Uterus (tissue), 2 donors: ENCODE results near the gene MYO15A.

Experiments
- POLR2A ChIP-seq, 2 donors: fragments of 450-650 bp; IDR thresholded peaks; one replicate each; pipeline ENCODE4 v1.6.1; 2016; ENCODE audit warnings: antibody characterized with exemption in 2 of 2, mild to moderate bottlenecking in 1 of 2, moderate library complexity in 1 of 2
- TF ChIP-seq, protein P1 (sequence below), 4 experiments: fragments of 200-600 bp in 2 of 4; fragments of 450-650 bp in 2 of 4; sonication (generic) in 2 of 4; IDR thresholded peaks; one replicate each; pipeline ENCODE4 v1.5.1; 2016 to 2019; ENCODE audit warnings: antibody characterized with exemption in 4 of 4, mild to moderate bottlenecking in 2 of 4, moderate library complexity in 1 of 4

DNA sequence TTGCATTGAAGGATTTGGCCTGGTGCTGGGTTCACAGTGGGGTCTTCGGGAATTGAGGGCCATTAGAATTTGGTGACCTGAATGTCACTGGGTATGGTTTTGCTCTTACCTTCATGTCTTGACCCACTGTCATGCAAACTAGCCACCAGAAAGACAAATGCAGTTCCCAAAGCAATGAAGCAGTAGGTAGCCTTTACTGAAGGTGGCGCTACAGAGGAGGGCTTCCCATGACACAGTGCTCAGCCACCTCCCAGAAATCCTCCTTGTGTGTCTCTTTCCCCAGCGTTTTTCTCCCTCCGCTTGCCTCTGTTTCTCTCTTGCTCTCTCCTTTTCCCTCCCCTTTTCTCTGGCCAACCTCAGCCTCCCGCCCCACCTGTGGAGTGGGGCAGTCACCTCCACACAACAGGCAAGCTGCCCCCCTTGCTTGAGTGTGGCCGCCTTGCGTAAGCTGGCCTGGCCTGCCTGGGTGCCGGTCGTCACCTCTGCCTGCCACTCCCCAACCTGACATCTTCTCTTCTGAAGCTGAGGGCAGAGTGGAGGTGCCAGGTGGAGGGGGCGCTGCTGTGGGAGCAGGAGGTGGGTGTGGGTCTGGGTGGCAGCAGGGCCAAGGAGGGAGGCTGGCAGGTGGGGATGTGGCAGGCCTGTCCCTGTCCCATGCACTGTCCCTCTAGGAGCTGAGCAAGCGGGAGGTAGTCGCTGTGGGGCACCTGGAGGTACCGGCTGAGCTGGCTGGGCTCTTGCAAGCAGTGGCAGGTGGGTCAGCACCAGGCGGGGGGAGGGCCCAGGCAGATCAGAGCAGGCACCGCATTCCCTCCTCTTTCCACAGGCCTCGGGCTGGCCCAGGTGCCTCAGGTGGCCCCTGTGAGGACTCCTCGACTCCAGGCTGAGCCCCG lies 34.7 kb downstream of the MYO15A start:
- TF ChIP-seq, protein P1, sequence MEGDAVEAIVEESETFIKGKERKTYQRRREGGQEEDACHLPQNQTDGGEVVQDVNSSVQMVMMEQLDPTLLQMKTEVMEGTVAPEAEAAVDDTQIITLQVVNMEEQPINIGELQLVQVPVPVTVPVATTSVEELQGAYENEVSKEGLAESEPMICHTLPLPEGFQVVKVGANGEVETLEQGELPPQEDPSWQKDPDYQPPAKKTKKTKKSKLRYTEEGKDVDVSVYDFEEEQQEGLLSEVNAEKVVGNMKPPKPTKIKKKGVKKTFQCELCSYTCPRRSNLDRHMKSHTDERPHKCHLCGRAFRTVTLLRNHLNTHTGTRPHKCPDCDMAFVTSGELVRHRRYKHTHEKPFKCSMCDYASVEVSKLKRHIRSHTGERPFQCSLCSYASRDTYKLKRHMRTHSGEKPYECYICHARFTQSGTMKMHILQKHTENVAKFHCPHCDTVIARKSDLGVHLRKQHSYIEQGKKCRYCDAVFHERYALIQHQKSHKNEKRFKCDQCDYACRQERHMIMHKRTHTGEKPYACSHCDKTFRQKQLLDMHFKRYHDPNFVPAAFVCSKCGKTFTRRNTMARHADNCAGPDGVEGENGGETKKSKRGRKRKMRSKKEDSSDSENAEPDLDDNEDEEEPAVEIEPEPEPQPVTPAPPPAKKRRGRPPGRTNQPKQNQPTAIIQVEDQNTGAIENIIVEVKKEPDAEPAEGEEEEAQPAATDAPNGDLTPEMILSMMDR (IDR thresholded peaks at IDR 0.05), result no peak
- TF ChIP-seq POLR2A (IDR thresholded peaks at IDR 0.05), result no peak
